Esophagus squamous epithelium (tissue), 5 donors: ENCODE measurements around the gene OR10V1. TPM values are rescaled to one million over a fixed set of nuclear protein-coding genes. Genes with fewer than 3 reads are reported as not detected.

ENCODE experiments used
- DNase-seq: peaks from one replicate; lab custom pipeline; 2025; lab: John Stamatoyannopoulos, UW
- H3K27ac ChIP-seq, 4 donors: fragments of 200-600 bp; sonication (generic); one replicate each; pipeline ENCODE4 v1.5.1; 2016 to 2019; ENCODE audit warnings: mild to moderate bottlenecking in 1 of 4
- H3K27me3 ChIP-seq, 4 donors: fragments of 200-600 bp; sonication (generic); 1 replicate in 3 of 4; 2 replicates in 1 of 4; pipeline versions ENCODE4 v1.5.1 to v1.6.0; 2017 to 2021; ENCODE audit warnings: antibody characterized with exemption in 1 of 4
- H3K36me3 ChIP-seq, 3 donors: fragments of 200-600 bp; sonication (generic); one replicate each; pipeline ENCODE4 v1.5.1; 2016 to 2019
- H3K4me1 ChIP-seq, 3 donors: fragments of 200-600 bp; sonication (generic); one replicate each; pipeline ENCODE4 v1.5.1; 2017 to 2019
- H3K4me3 ChIP-seq, 4 donors: fragments of 200-600 bp; sonication (generic); 1 replicate in 3 of 4; 2 replicates in 1 of 4; pipeline ENCODE4 v1.5.1; 2016 to 2019; ENCODE audit warnings: mild to moderate bottlenecking in 2 of 4, moderate library complexity in 1 of 4
- H3K9me3 ChIP-seq, 3 donors: fragments of 200-600 bp; sonication (generic); one replicate each; pipeline ENCODE4 v1.5.1; 2016 to 2019
- POLR2A ChIP-seq, 4 donors: fragments of 450-650 bp; IDR thresholded peaks; one replicate each; pipeline ENCODE4 v1.6.1; 2017; ENCODE audit warnings: antibody characterized with exemption in 4 of 4, mild to moderate bottlenecking in 4 of 4, moderate library complexity in 3 of 4
- WGBS, 2 donors: methylation state at CpG; one replicate each; pipeline ENCODE4 v1.1.5; 2018; 5-methylcytosine and 5-hydroxymethylcytosine counted together
- intact Hi-C: fragments of 100-400 bp; cut with DNase I; formaldehyde crosslinking; loops from one replicate; pipeline ENCODE4 v1.15.0; 2022
- total RNA-seq, 4 donors: library from RNA; depleted of rRNA; stranded (reverse); fragments of >200 nt; gene quantifications; one replicate each; pipeline ENCODE4 v1.1.0, GENCODE V29; 2016
- TF ChIP-seq, protein P1 (sequence below), 6 experiments: fragments of 450-650 bp in 4 of 6; fragments of 200-600 bp in 2 of 6; sonication (generic) in 2 of 6; IDR thresholded peaks; one replicate each; pipeline ENCODE4 v1.5.1; 2016 to 2019; ENCODE audit warnings: antibody characterized with exemption in 6 of 6, mild to moderate bottlenecking in 4 of 6, moderate library complexity in 4 of 6
- donor health status: DM: yes; HTN: yes; CAD: no.

OR10V1 gene
- total RNA-seq, 4 donors from 2014 or later = not detected

DNA sequence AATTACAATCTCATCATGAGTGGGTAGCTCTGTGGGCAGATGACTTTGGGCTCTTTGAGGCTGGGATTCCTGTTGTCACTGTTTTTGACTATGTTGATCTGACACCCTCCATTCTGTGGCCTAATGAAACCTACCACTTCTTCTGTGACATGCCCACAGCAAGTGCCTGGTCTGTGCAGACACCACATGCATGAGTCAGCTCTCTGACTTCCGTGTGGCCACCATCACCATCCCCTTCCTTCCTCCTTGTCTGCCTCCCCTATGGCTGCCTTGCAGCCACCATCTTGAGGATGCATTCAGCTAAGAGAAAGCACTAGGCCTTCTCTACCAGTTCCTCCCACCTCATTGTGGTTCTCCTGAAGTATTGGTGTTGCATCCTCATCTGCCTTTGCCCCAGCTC lies 15.3 kb upstream of the OR10V1 start:
- no peak overlapping the region for H3K27ac ChIP-seq
- H3K27me3 ChIP-seq = no peaks in the 10 kb centered on the region
- H3K9me3 ChIP-seq = no peaks in the 10 kb centered on the region
- WGBS, 2 donors = 18 to 62% methylated on average over 1 of the region's 1 CpG
- no peaks in the 10 kb centered on the region for H3K36me3 ChIP-seq
- H3K4me3 ChIP-seq = no peak overlapping the region
- intact Hi-C loops = no loop called here
- H3K4me1 ChIP-seq = no peaks in the 10 kb centered on the region
- TF ChIP-seq, protein P1, sequence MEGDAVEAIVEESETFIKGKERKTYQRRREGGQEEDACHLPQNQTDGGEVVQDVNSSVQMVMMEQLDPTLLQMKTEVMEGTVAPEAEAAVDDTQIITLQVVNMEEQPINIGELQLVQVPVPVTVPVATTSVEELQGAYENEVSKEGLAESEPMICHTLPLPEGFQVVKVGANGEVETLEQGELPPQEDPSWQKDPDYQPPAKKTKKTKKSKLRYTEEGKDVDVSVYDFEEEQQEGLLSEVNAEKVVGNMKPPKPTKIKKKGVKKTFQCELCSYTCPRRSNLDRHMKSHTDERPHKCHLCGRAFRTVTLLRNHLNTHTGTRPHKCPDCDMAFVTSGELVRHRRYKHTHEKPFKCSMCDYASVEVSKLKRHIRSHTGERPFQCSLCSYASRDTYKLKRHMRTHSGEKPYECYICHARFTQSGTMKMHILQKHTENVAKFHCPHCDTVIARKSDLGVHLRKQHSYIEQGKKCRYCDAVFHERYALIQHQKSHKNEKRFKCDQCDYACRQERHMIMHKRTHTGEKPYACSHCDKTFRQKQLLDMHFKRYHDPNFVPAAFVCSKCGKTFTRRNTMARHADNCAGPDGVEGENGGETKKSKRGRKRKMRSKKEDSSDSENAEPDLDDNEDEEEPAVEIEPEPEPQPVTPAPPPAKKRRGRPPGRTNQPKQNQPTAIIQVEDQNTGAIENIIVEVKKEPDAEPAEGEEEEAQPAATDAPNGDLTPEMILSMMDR (IDR thresholded peaks at IDR 0.05) = no peak
- no peak for TF ChIP-seq POLR2A (IDR thresholded peaks at IDR 0.05)
- no peak for DNase-seq

DNA sequence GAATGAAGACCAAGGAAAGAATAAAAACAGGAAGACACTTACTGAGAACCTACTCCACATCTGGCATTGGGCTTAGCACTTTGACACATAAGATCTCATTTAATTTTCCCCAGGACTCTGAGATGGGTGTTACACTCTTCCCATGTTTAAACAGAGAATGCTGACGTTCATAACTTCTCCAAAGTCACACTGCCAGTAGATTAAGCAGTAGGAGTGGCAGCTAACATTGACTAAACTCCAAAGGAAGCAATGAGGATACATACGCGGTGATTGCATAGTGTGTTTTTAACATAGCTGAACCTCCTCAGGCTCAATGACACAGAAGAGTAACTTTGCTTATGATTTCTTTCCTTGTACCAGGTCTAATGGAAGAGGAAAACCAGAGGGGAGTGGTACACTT lies 14.5 kb upstream of the OR10V1 start:
- H3K4me3 ChIP-seq = no peak overlapping the region
- intact Hi-C loops = no loop called here
- WGBS, 2 donors = 52 to 56% methylated on average over 3 of the region's 3 CpGs
- no peaks in the 10 kb centered on the region for H3K36me3 ChIP-seq
- no peak for TF ChIP-seq POLR2A (IDR thresholded peaks at IDR 0.05)
- TF ChIP-seq, protein P1 (IDR thresholded peaks at IDR 0.05) = no peak
- no peak overlapping the region for H3K27ac ChIP-seq
- peaks cover 0 to 3% (median 0%) of the 10 kb centered on the region in 4 donors for H3K27me3 ChIP-seq
- no peaks in the 10 kb centered on the region for H3K9me3 ChIP-seq
- DNase-seq = no peak
- no peaks in the 10 kb centered on the region for H3K4me1 ChIP-seq

DNA sequence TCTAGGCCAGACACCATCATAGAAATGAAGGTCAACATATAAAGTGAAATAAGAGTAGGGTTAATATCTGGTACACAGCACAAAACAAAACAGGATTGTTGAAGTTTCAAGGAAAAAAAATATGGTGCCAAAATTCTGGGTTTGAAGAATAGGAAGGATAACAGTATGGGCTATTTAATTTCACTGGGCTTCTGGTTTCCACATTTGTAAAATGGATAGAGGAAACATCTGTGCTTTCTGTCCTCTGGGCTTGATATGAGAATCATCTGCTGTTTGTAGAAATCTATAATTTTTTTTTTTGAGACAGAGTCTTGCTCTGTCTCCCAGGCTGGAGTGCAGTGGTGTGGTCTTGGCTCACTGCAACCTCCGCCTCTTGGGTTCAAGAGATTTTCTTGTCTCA lies 13.8 kb upstream of the OR10V1 start:
- Histone ChIP-seq H3K9me3 (no peaks in the 10 kb centered on the region), H3K27me3 (peaks cover 0 to 4% (median 0%) of the 10 kb centered on the region in 4 donors), H3K36me3 (no peaks in the 10 kb centered on the region), H3K27ac (no peak overlapping the region), H3K4me1 (no peaks in the 10 kb centered on the region), H3K4me3 (no peak overlapping the region)
- WGBS, 2 donors = 94 to 100% methylated on average over 1 of the region's 1 CpG
- intact Hi-C loops = no loop called here
- TF ChIP-seq, protein P1 (IDR thresholded peaks at IDR 0.05) = no peak
- TF ChIP-seq POLR2A (IDR thresholded peaks at IDR 0.05) = no peak
- no peak for DNase-seq

DNA sequence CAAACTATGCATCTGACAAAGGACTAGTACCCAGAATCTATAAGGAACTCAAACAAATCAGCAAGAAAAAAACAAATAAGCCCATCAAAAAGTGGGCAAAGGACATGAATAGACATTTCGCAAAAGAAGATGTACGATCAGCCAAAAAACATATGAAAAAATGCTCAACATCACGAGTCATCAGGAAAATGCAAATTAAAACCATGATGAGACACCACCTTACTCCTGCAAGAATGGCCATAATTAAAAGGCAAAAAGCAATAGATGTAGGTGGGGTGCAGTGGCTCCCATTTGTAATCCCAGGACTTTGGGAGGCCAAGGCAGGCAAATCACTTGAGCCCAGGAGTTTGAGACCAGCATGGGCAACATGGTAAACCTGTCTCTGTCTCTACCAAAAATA lies 10.4 kb upstream of the OR10V1 start:
- H3K4me3 ChIP-seq = no peak overlapping the region
- intact Hi-C loops = no loop called here
- TF ChIP-seq, protein P1 (IDR thresholded peaks at IDR 0.05) = no peak
- no peak for TF ChIP-seq POLR2A (IDR thresholded peaks at IDR 0.05)
- H3K36me3 ChIP-seq = no peaks in the 10 kb centered on the region
- 56 to 57% methylated on average over 3 of the region's 3 CpGs for WGBS, 2 donors
- no peaks in the 10 kb centered on the region for H3K9me3 ChIP-seq
- H3K27ac ChIP-seq = no peak overlapping the region
- H3K4me1 ChIP-seq = no peaks in the 10 kb centered on the region
- H3K27me3 ChIP-seq = peaks cover 0 to 14% (median 0%) of the 10 kb centered on the region in 4 donors
- DNase-seq = no peak

DNA sequence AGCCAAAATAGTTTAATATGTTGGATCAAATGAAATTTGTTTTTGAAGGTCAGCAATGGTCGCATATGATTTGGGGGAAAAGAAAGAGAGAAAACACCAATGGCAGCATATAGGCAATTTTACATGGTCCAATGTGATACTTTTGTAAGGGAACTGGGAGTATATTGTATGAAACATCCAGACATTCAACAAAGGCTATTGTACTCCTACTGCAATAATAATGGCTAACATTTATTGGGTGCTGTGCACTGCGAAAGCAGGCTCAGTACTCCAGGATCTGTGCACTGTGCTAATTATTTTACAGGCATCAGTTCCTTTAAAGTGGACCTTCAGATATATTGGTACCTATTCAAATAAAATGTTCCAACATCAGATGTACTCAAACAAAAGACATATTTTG lies 5.9 kb upstream of the OR10V1 start:
- no peak for TF ChIP-seq POLR2A (IDR thresholded peaks at IDR 0.05)
- TF ChIP-seq, protein P1 (IDR thresholded peaks at IDR 0.05) = no peak
- intact Hi-C loops = no loop called here
- no peaks in the 10 kb centered on the region for H3K9me3 ChIP-seq
- no peak for DNase-seq
- H3K27me3 ChIP-seq = peaks cover 0 to 14% (median 0%) of the 10 kb centered on the region in 4 donors
- no peaks in the 10 kb centered on the region for H3K36me3 ChIP-seq
- no peak overlapping the region for H3K4me3 ChIP-seq
- 70 to 87% methylated on average over 2 of the region's 2 CpGs for WGBS, 2 donors
- no peaks in the 10 kb centered on the region for H3K4me1 ChIP-seq
- H3K27ac ChIP-seq = no peak overlapping the region
